ENCODE data around the gene BMP8A. TPM values are rescaled to one million over a fixed set of nuclear protein-coding genes. Genes with fewer than 3 reads are reported as not detected.

Gene BMP8A
- polyA plus RNA-seq, 2 donors, result not detected

DNA sequence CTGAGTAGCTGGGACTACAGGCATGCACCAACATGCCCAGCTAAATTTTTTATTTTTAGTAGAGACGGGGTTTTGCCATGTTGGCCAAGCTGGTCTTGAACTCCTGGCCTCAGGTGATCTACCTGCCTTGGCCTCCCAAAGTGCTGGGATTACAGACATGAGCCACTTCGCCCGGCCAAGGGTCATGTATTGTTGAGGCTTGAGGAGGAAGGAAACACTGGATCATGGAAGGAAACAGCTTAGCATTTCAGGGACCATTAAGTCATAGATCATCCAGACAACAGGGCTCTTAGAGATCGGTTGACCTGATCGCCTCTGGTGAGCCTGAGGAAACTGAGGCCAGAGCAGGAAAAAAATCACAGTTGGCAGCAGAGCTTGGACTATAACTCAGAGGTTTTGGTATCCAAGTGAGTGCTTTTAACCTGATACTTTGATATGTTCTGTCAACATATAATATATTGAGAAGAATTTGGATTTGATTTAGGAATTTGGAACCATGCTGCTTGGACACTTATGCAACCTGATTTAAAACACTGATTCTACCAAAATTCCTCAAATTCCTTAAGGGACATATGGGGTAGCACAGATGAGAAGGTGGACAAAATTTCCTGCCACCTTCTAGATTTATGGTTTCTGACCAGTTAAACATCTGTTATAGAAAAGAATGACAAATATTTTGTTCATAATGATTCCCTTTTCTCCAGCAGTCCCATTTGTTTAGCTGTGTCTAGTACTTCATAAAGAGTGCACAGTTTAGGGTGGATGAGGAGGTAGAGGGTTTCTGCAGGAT lies 13.1 kb upstream of the BMP8A start:
- no peaks in the 10 kb centered on the region for H3K4me1 ChIP-seq (ENCODE audit: control insufficient read depth in 2 of 2, insufficient read depth in 2 of 2, low read length in 1 of 2)
- no peak overlapping the region for H3K27ac ChIP-seq (ENCODE audit: low read depth in 2 of 2, low read length in 1 of 2)
- 82 to 85% methylated on average over 5 of the region's 5 CpGs for WGBS, 2 donors
- peaks cover 0 to 11% of the 10 kb centered on the region in 2 donors for H3K36me3 ChIP-seq (ENCODE audit: control insufficient read depth in 2 of 2, insufficient read depth in 2 of 2, low read length in 1 of 2)
- no peaks in the 10 kb centered on the region for H3K9me3 ChIP-seq (ENCODE audit: control insufficient read depth in 2 of 2, insufficient read depth in 1 of 2, low read depth in 1 of 2, low read length in 1 of 2)
- H3K27me3 ChIP-seq (ENCODE audit: control insufficient read depth in 1 of 2, insufficient read depth in 2 of 2, low read length in 2 of 2), result no peaks in the 10 kb centered on the region
- H3K4me3 ChIP-seq (ENCODE audit: low read depth in 1 of 2, low read length in 2 of 2), result no peak overlapping the region

DNA sequence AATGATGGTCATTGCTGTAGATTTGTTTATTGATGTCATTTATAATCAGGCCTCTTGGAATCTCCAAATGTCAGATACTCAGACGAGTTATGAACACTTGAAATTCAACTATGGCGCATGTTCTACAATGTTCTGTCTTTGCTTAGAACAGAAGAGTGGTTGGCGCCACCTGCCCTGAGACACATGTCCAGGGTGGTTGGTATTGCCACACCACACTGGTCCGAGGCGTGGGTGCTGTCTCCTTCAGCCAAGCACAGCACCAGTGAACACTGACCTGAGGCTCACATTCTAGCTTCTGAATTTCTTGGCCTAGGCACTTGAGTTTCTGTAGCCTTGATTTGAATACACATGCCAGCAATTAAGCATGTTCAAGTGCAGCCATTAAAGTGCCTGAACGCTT lies 10.1 kb upstream of the BMP8A start:
- Histone ChIP-seq H3K4me1 (ENCODE audit: control insufficient read depth in 2 of 2, insufficient read depth in 2 of 2, low read length in 1 of 2) (no peaks in the 10 kb centered on the region), H3K27ac (ENCODE audit: low read depth in 2 of 2, low read length in 1 of 2) (no peak overlapping the region), H3K4me3 (ENCODE audit: low read depth in 1 of 2, low read length in 2 of 2) (no peak overlapping the region), H3K9me3 (ENCODE audit: control insufficient read depth in 2 of 2, insufficient read depth in 1 of 2, low read depth in 1 of 2, low read length in 1 of 2) (no peaks in the 10 kb centered on the region), H3K27me3 (ENCODE audit: control insufficient read depth in 1 of 2, insufficient read depth in 2 of 2, low read length in 2 of 2) (no peaks in the 10 kb centered on the region), H3K36me3 (ENCODE audit: control insufficient read depth in 2 of 2, insufficient read depth in 2 of 2, low read length in 1 of 2) (peaks cover 7 to 22% of the 10 kb centered on the region in 2 donors)
- WGBS, 2 donors, result 89 to 97% methylated on average over 6 of the region's 6 CpGs

DNA sequence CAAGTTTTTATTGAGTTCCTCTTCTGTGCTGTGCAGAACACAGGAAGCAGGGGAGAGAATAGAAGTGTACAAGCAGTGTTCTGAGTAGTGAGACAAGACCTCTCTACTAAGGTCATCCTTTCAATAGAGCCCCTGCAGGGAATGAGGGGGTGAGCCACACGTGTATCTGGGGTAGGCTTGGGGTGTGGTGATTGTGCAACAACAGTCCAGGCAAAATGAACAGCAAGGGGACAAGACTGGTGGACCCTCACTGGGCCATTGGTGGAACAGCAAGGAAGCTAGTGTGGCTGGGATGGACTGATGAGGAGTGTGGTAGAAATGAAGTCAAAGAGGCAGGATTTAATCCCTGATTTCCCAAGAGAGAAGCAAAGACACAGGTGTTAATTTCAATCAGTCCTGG lies 8.2 kb upstream of the BMP8A start:
- Histone ChIP-seq H3K9me3 (ENCODE audit: control insufficient read depth in 2 of 2, insufficient read depth in 1 of 2, low read depth in 1 of 2, low read length in 1 of 2) (no peaks in the 10 kb centered on the region), H3K36me3 (ENCODE audit: control insufficient read depth in 2 of 2, insufficient read depth in 2 of 2, low read length in 1 of 2) (peaks cover 7 to 18% of the 10 kb centered on the region in 2 donors), H3K27me3 (ENCODE audit: control insufficient read depth in 1 of 2, insufficient read depth in 2 of 2, low read length in 2 of 2) (no peaks in the 10 kb centered on the region), H3K27ac (ENCODE audit: low read depth in 2 of 2, low read length in 1 of 2) (no peak overlapping the region), H3K4me3 (ENCODE audit: low read depth in 1 of 2, low read length in 2 of 2) (no peak overlapping the region), H3K4me1 (ENCODE audit: control insufficient read depth in 2 of 2, insufficient read depth in 2 of 2, low read length in 1 of 2) (no peaks in the 10 kb centered on the region)
- WGBS, 2 donors, result 21 to 35% methylated on average over 1 of the region's 1 CpG

DNA sequence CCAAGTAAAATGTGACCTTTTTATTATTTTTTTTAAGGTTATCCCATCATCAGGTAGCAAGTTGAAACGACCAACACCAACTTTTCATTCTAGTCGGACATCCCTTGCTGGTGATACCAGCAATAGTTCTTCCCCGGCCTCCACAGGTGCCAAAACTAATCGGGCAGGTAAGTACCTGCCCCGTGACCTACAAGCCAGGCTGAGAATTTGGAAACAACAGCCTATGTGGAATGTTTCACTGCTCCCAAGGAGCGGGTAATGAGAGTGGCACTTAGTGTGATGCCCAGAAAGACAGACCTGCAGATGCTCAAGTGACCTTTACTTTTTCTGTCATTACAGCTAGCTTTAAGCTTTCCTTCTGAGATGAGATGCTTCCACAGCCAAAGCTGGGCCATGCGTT lies 6.9 kb upstream of the BMP8A start:
- H3K4me3 ChIP-seq (ENCODE audit: low read depth in 1 of 2, low read length in 2 of 2), result no peak overlapping the region
- H3K4me1 ChIP-seq (ENCODE audit: control insufficient read depth in 2 of 2, insufficient read depth in 2 of 2, low read length in 1 of 2), result no peaks in the 10 kb centered on the region
- no peak overlapping the region for H3K27ac ChIP-seq (ENCODE audit: low read depth in 2 of 2, low read length in 1 of 2)
- peaks cover 7 to 18% of the 10 kb centered on the region in 2 donors for H3K36me3 ChIP-seq (ENCODE audit: control insufficient read depth in 2 of 2, insufficient read depth in 2 of 2, low read length in 1 of 2)
- no peaks in the 10 kb centered on the region for H3K9me3 ChIP-seq (ENCODE audit: control insufficient read depth in 2 of 2, insufficient read depth in 1 of 2, low read depth in 1 of 2, low read length in 1 of 2)
- no peaks in the 10 kb centered on the region for H3K27me3 ChIP-seq (ENCODE audit: control insufficient read depth in 1 of 2, insufficient read depth in 2 of 2, low read length in 2 of 2)
- WGBS, 2 donors, result 69 to 78% methylated on average over 7 of the region's 7 CpGs

DNA sequence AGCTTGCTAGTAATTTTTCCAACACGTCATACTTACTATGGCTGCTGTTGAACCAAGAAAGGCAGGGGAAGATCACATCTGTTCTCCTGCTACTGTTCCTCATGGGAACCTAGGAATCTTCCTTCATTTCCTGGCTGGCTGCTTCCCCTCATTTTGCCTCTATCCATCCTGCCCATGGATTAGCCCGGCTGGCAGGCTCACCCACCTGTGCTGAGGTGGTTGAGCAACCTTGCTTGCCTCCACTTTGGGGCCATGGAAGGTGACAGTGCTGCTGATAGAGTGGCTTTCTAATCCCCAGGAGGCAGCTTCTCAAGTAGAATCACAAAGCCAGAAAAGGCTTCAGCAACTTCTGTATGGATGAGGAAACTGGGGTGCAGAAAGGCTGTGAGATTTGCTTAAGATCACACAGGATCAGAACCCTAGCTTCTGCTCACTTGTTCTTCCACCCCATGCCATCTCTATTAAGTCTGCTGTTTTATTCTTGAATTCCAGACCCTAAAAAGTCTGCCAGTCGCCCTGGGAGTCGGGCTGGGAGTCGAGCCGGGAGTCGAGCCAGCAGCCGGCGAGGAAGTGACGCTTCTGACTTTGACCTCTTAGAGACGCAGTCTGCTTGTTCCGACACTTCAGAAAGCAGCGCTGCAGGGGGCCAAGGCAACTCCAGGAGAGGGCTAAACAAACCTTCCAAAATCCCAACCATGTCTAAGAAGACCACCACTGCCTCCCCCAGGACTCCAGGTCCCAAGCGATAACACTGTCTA lies 6.2 kb upstream of the BMP8A start:
- Histone ChIP-seq H3K27ac (ENCODE audit: low read depth in 2 of 2, low read length in 1 of 2) (no peak overlapping the region), H3K36me3 (ENCODE audit: control insufficient read depth in 2 of 2, insufficient read depth in 2 of 2, low read length in 1 of 2) (peaks cover 7 to 15% of the 10 kb centered on the region in 2 donors), H3K4me1 (ENCODE audit: control insufficient read depth in 2 of 2, insufficient read depth in 2 of 2, low read length in 1 of 2) (no peaks in the 10 kb centered on the region), H3K27me3 (ENCODE audit: control insufficient read depth in 1 of 2, insufficient read depth in 2 of 2, low read length in 2 of 2) (no peaks in the 10 kb centered on the region), H3K4me3 (ENCODE audit: low read depth in 1 of 2, low read length in 2 of 2) (no peak overlapping the region), H3K9me3 (ENCODE audit: control insufficient read depth in 2 of 2, insufficient read depth in 1 of 2, low read depth in 1 of 2, low read length in 1 of 2) (no peaks in the 10 kb centered on the region)
- WGBS, 2 donors, result 83 to 85% methylated on average over 14 of the region's 14 CpGs

DNA sequence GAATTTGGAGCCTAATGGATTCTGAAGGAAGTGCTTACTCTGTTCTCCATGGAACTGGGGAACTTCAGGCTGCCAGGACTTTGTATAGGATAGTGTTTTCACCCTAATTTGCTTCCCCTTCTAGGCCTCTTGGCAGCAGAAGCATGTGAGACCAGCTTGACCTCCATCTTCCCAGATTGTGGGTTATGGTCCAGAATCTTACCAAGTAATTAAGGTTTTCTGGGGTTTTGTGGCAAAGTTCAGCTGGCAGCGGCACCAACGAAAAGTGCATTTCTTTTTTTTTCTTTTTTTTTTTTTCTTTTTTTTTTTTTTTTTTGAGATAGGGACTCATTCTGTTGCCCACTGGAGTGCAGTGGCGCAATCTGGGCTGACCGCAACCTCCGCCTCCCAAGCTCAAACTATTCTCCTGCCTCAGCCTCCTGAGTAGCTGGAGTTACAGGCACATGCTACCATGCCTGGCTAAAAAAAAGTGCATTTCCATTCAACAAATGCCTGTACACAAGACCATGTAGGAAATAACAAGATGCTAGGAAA lies 3.4 kb upstream of the BMP8A start:
- no peaks in the 10 kb centered on the region for H3K9me3 ChIP-seq (ENCODE audit: control insufficient read depth in 2 of 2, insufficient read depth in 1 of 2, low read depth in 1 of 2, low read length in 1 of 2)
- H3K27me3 ChIP-seq (ENCODE audit: control insufficient read depth in 1 of 2, insufficient read depth in 2 of 2, low read length in 2 of 2), result no peaks in the 10 kb centered on the region
- WGBS, 2 donors, result 96% methylated on average over 5 of the region's 5 CpGs
- H3K36me3 ChIP-seq (ENCODE audit: control insufficient read depth in 2 of 2, insufficient read depth in 2 of 2, low read length in 1 of 2), result peaks cover 7 to 13% of the 10 kb centered on the region in 2 donors
- peaks cover 0 to 6% of the 10 kb centered on the region in 2 donors for H3K4me1 ChIP-seq (ENCODE audit: control insufficient read depth in 2 of 2, insufficient read depth in 2 of 2, low read length in 1 of 2)
- H3K4me3 ChIP-seq (ENCODE audit: low read depth in 1 of 2, low read length in 2 of 2), result no peak overlapping the region
- no peak overlapping the region for H3K27ac ChIP-seq (ENCODE audit: low read depth in 2 of 2, low read length in 1 of 2)

DNA sequence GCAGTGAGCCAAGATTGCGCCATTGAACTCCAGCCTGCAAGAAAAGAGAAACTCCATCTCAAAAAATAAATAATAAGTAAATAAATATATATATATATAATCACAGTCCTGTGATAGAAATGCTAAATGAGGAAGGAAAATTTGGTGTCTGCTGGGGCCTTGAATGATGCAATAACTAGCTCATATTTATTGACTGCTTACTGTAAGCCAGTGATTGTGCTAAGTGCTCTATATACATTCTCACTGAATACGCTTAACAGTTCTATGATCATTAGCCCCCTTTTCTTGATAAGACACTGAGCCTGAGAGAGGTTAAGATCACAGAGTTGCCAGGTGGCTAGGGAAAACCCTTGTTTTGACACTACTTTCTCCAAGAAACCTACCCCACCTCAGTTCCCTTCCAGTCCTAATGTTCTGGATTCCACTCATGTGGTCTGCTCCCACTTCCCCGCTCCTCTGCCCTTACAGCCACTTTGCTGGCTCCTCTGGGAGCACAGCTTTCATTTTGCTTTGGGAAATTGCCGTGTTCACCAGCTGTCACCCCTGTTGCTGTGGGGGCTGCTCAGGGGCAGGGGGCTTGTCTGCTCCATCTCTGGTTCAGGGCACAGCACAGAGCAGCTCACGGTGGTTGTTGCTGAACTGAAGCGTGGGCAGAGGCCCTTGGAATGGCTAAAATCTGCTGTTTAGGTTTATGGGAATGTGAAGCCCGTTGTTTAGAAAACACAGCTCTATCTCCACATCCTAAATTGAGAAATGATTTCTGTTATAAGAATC lies 2.5 kb upstream of the BMP8A start:
- H3K4me3 ChIP-seq (ENCODE audit: low read depth in 1 of 2, low read length in 2 of 2), result no peak overlapping the region
- peaks cover 0 to 3% of the 10 kb centered on the region in 2 donors for H3K27me3 ChIP-seq (ENCODE audit: control insufficient read depth in 1 of 2, insufficient read depth in 2 of 2, low read length in 2 of 2)
- H3K36me3 ChIP-seq (ENCODE audit: control insufficient read depth in 2 of 2, insufficient read depth in 2 of 2, low read length in 1 of 2), result peaks cover 7 to 11% of the 10 kb centered on the region in 2 donors
- H3K9me3 ChIP-seq (ENCODE audit: control insufficient read depth in 2 of 2, insufficient read depth in 1 of 2, low read depth in 1 of 2, low read length in 1 of 2), result no peaks in the 10 kb centered on the region
- no peak overlapping the region for H3K27ac ChIP-seq (ENCODE audit: low read depth in 2 of 2, low read length in 1 of 2)
- 61 to 66% methylated on average over 7 of the region's 7 CpGs for WGBS, 2 donors
- peaks cover 0 to 6% of the 10 kb centered on the region in 2 donors for H3K4me1 ChIP-seq (ENCODE audit: control insufficient read depth in 2 of 2, insufficient read depth in 2 of 2, low read length in 1 of 2)

DNA sequence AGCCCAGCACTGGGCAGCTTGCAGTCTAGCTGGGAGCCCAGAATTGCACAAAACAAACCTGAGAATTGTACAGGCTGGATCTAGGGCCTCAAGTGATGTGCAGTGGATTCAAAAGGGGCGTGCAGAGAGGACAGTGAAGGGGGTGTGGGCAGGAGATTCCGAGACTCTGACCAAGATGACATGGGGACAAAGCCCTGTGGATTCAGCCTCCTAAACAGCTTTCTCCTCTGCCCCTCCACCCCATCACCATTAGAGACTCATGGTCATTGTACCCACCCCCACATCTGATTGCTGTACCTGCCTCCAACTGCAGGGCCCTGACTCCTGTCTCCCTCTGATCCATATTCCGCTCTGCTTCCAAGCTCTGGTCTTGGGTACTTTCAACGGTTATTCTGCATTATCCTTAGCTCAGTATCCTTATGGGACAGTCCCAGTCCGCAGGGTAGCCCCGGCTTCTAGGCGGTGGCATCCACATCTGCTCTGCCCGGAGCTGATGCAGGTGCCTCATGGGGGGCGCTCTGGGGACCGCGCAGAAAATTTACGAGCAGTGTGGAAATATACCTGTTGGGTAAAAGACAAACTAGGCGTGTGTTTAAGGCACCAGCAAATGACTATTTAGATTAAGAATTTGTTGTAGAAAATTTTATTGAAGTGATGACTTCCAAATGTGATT lies 1.7 kb upstream of the BMP8A start:
- 66 to 71% methylated on average over 13 of the region's 13 CpGs for WGBS, 2 donors
- H3K36me3 ChIP-seq (ENCODE audit: control insufficient read depth in 2 of 2, insufficient read depth in 2 of 2, low read length in 1 of 2), result peaks cover 5 to 9% of the 10 kb centered on the region in 2 donors
- H3K4me3 ChIP-seq (ENCODE audit: low read depth in 1 of 2, low read length in 2 of 2), result no peak overlapping the region
- H3K4me1 ChIP-seq (ENCODE audit: control insufficient read depth in 2 of 2, insufficient read depth in 2 of 2, low read length in 1 of 2), result peaks cover 0 to 6% of the 10 kb centered on the region in 2 donors
- H3K27ac ChIP-seq (ENCODE audit: low read depth in 2 of 2, low read length in 1 of 2), result no peak overlapping the region
- no peaks in the 10 kb centered on the region for H3K9me3 ChIP-seq (ENCODE audit: control insufficient read depth in 2 of 2, insufficient read depth in 1 of 2, low read depth in 1 of 2, low read length in 1 of 2)
- H3K27me3 ChIP-seq (ENCODE audit: control insufficient read depth in 1 of 2, insufficient read depth in 2 of 2, low read length in 2 of 2), result peaks cover 0 to 4% of the 10 kb centered on the region in 2 donors
